ENCODE data around the gene MMP1.

The MMP1 gene

DNA sequence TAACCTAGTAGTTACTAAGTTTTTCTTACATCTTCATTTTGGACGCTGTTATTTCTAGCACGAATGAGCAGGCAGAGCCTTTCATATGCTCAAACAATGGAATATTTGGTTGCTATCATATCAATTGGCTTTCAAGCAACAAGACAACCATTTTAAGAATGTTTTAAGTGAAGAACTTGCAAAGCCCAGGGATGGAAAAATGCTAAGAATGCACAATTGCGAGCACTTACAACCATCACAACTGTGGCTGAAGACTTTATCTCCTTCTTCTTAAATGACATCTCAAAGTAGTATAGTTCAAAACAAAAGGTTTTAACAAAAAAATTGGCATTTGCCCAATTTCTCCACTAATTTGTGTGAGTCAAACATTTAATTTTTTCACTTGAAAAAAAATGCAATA, 8.3 kb upstream of the MMP1 start:
- no peaks in the 10 kb centered on the region for H4K20me1 ChIP-seq (ENCODE audit: insufficient read depth, low read length, poor library complexity, severe bottlenecking)
- no peaks in the 10 kb centered on the region for H3F3A ChIP-seq (ENCODE audit: low read depth)
- no peaks in the 10 kb centered on the region for H3K27me3 ChIP-seq (ENCODE audit: insufficient read depth, low read length, poor library complexity, severe bottlenecking)
- H3K9ac ChIP-seq (ENCODE audit: low read depth, low read length, poor library complexity, severe bottlenecking) = no peak overlapping the region
- H3K36me3 ChIP-seq (ENCODE audit: insufficient read depth, low read length) = no peaks in the 10 kb centered on the region
- no peak for TF ChIP-seq EZH2phosphoT487 (IDR thresholded peaks at IDR 0.05; ENCODE audit: borderline replicate concordance)
- TF ChIP-seq, protein P1, sequence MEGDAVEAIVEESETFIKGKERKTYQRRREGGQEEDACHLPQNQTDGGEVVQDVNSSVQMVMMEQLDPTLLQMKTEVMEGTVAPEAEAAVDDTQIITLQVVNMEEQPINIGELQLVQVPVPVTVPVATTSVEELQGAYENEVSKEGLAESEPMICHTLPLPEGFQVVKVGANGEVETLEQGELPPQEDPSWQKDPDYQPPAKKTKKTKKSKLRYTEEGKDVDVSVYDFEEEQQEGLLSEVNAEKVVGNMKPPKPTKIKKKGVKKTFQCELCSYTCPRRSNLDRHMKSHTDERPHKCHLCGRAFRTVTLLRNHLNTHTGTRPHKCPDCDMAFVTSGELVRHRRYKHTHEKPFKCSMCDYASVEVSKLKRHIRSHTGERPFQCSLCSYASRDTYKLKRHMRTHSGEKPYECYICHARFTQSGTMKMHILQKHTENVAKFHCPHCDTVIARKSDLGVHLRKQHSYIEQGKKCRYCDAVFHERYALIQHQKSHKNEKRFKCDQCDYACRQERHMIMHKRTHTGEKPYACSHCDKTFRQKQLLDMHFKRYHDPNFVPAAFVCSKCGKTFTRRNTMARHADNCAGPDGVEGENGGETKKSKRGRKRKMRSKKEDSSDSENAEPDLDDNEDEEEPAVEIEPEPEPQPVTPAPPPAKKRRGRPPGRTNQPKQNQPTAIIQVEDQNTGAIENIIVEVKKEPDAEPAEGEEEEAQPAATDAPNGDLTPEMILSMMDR (conservative IDR thresholded peaks at IDR 0.05; ENCODE audit: low read length) = no peak
- H3K9me2 ChIP-seq (replicated peaks; ENCODE audit: low read depth, low read length) = no peaks in the 10 kb centered on the region
- no peak overlapping the region for H2AFZ ChIP-seq (ENCODE audit: low read length)
- H3K4me3 ChIP-seq (ENCODE audit: low read length, poor library complexity, severe bottlenecking) = no peak overlapping the region
- H3K9me3 ChIP-seq (ENCODE audit: insufficient read depth, low read depth, low read length) = no peaks in the 10 kb centered on the region
- H3K79me2 ChIP-seq (ENCODE audit: insufficient read depth, low read length) = no peaks in the 10 kb centered on the region
- no peak overlapping the region for H3K4me2 ChIP-seq (ENCODE audit: low read depth, low read length, poor library complexity, severe bottlenecking)
- no peaks in the 10 kb centered on the region for H3K4me1 ChIP-seq (ENCODE audit: insufficient read depth, low read length, poor library complexity, severe bottlenecking)

DNA sequence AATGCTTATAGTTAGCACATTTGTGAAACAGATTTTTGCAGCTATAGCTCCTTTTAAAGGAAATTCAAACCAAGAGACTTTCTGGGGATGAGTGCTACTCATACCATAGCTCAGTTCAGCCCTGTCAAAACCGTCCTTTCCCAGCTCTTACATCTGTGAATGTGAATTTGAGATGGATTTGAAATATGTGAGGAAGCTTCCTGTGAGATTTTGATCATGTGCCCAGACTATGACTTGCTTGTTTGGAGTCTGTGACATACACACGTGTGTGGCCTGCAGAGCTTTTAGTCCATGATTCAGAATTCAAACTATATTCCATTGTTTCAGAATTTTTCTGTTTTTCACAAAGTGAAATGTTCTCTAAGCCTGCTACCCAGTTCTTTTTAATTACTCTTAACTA, 4.4 kb upstream of the MMP1 start:
- Histone ChIP-seq H3F3A (ENCODE audit: low read depth) (no peaks in the 10 kb centered on the region), H3K9me2 (replicated peaks; ENCODE audit: low read depth, low read length) (no peaks in the 10 kb centered on the region), H3K79me2 (ENCODE audit: insufficient read depth, low read length) (no peaks in the 10 kb centered on the region), H3K4me1 (ENCODE audit: insufficient read depth, low read length, poor library complexity, severe bottlenecking) (no peaks in the 10 kb centered on the region), H3K4me3 (ENCODE audit: low read length, poor library complexity, severe bottlenecking) (no peak overlapping the region), H2AFZ (ENCODE audit: low read length) (no peak overlapping the region), H3K27me3 (ENCODE audit: insufficient read depth, low read length, poor library complexity, severe bottlenecking) (no peaks in the 10 kb centered on the region), H3K36me3 (ENCODE audit: insufficient read depth, low read length) (no peaks in the 10 kb centered on the region), H3K4me2 (ENCODE audit: low read depth, low read length, poor library complexity, severe bottlenecking) (no peak overlapping the region), H3K9me3 (ENCODE audit: insufficient read depth, low read depth, low read length) (no peaks in the 10 kb centered on the region), H4K20me1 (ENCODE audit: insufficient read depth, low read length, poor library complexity, severe bottlenecking) (no peaks in the 10 kb centered on the region), H3K9ac (ENCODE audit: low read depth, low read length, poor library complexity, severe bottlenecking) (no peak overlapping the region)
- no peak for TF ChIP-seq EZH2phosphoT487 (IDR thresholded peaks at IDR 0.05; ENCODE audit: borderline replicate concordance)
- TF ChIP-seq, protein P1 (conservative IDR thresholded peaks at IDR 0.05; ENCODE audit: low read length) = no peak

DNA sequence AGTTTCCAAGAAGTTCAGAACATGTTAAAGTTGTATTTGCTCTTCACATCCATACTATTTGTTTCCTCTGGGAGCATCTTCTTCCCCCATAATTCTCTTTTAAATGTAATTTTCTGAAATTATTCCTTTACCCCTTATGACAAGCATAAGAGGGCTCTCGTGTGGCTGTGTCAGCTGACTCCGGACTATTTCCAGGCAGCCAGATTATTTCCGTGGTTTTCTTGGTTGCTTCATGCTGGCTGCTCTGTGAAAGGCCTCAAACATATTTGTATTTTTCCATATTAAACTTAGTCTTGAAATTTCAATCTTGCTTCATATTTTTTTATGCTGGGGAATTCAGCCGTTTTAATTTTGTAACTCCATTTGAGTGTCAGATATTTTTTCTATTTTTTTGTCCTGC, 2.8 kb upstream of the MMP1 start:
- Histone ChIP-seq H4K20me1 (ENCODE audit: insufficient read depth, low read length, poor library complexity, severe bottlenecking) (no peaks in the 10 kb centered on the region), H3K4me3 (ENCODE audit: low read length, poor library complexity, severe bottlenecking) (no peak overlapping the region), H3K4me2 (ENCODE audit: low read depth, low read length, poor library complexity, severe bottlenecking) (no peak overlapping the region), H3K27me3 (ENCODE audit: insufficient read depth, low read length, poor library complexity, severe bottlenecking) (no peaks in the 10 kb centered on the region), H2AFZ (ENCODE audit: low read length) (no peak overlapping the region), H3F3A (ENCODE audit: low read depth) (no peaks in the 10 kb centered on the region), H3K9me2 (replicated peaks; ENCODE audit: low read depth, low read length) (no peaks in the 10 kb centered on the region), H3K4me1 (ENCODE audit: insufficient read depth, low read length, poor library complexity, severe bottlenecking) (no peaks in the 10 kb centered on the region), H3K9ac (ENCODE audit: low read depth, low read length, poor library complexity, severe bottlenecking) (no peak overlapping the region), H3K9me3 (ENCODE audit: insufficient read depth, low read depth, low read length) (no peaks in the 10 kb centered on the region), H3K79me2 (ENCODE audit: insufficient read depth, low read length) (no peaks in the 10 kb centered on the region), H3K36me3 (ENCODE audit: insufficient read depth, low read length) (no peaks in the 10 kb centered on the region)
- no peak for TF ChIP-seq EZH2phosphoT487 (IDR thresholded peaks at IDR 0.05; ENCODE audit: borderline replicate concordance)
- TF ChIP-seq, protein P1 (conservative IDR thresholded peaks at IDR 0.05; ENCODE audit: low read length) = no peak

Data from Loucy (cell line).